Activated B cell treated with CpG ODN at 0.5 μM for 24 hours (primary cell): ENCODE measurements around the gene INTS2. TPM values are rescaled to one million over a fixed set of nuclear protein-coding genes. Genes with fewer than 3 reads are reported as not detected.

ENCODE experiments used
- ATAC-seq: fragments of 200-7000 bp; cut with Tn5 transposase; one replicate; pipeline ENCODE4 v1.10.0; 2021; ENCODE audit warnings: low read depth, mild to moderate bottlenecking, moderate library complexity
- CTCF ChIA-PET: fragments of 350-600 bp; sonication (Branson Sonifier 250); formaldehyde crosslinking; loops from one replicate; lab custom pipeline; 2021; ENCODE audit warnings: antibody characterized with exemption; lab: Charles Lee
- POLR2A ChIA-PET: fragments of 350-600 bp; sonication (Branson Sonifier 250); formaldehyde crosslinking; loops from one replicate; lab custom pipeline; 2021; ENCODE audit warnings: antibody characterized with exemption; lab: Charles Lee
- DNase-seq: peaks from one replicate; pipeline ENCODE4 v3.0.0; 2022
- H3K27ac Mint-ChIP-seq: one replicate; pipeline ENCODE4 v1.8.0; 2020; ENCODE audit warnings: mixed read lengths
- H3K27me3 Mint-ChIP-seq: one replicate; pipeline ENCODE4 v1.8.0; 2021; ENCODE audit warnings: mixed read lengths
- H3K36me3 Mint-ChIP-seq: one replicate; pipeline ENCODE4 v1.8.0; 2021; ENCODE audit warnings: low read depth, mixed read lengths
- H3K4me1 Mint-ChIP-seq: one replicate; pipeline ENCODE4 v1.8.0; 2021; ENCODE audit warnings: mixed read lengths
- H3K4me3 Mint-ChIP-seq: one replicate; pipeline ENCODE4 v1.8.0; 2020; ENCODE audit warnings: mild to moderate bottlenecking, mixed read lengths
- H3K9me3 Mint-ChIP-seq: one replicate; pipeline ENCODE4 v1.8.0; 2020; ENCODE audit warnings: mixed read lengths
- CTCF ChIP-seq: fragments of 200-600 bp; IDR thresholded peaks from one replicate; pipeline ENCODE4 v1.8.0; 2022; ENCODE audit warnings: antibody characterized with exemption, mild to moderate bottlenecking
- intact Hi-C: fragments of 100-400 bp; cut with micrococcal nuclease; formaldehyde crosslinking; loops from one replicate; pipeline ENCODE4 v1.15.1; 2024
- total RNA-seq: library from RNA; stranded (reverse); gene quantifications from 2 replicates; pipeline ENCODE4 v1.2.3, GENCODE V29; 2022

The INTS2 gene
- total RNA-seq, 1 donor from 2014 or later = 21.4 TPM

GRCh38 chr17:61908292-61909037 is 19.3 kb downstream of the INTS2 start:
- POLR2A ChIA-PET = no interaction called here
- H3K36me3 Mint-ChIP-seq = peaks cover 48% of the 10 kb centered on the region
- TF ChIP-seq CTCF = no peak
- H3K9me3 Mint-ChIP-seq = no peaks in the 10 kb centered on the region
- no peaks in the 10 kb centered on the region for H3K27me3 Mint-ChIP-seq
- peaks cover 8% of the 10 kb centered on the region for H3K4me1 Mint-ChIP-seq
- H3K4me3 Mint-ChIP-seq = no peak overlapping the region
- ATAC-seq = no peak
- no peak for DNase-seq
- CTCF ChIA-PET = no interaction called here
- H3K27ac Mint-ChIP-seq = no peak overlapping the region
- intact Hi-C loops = no loop called here

DNA sequence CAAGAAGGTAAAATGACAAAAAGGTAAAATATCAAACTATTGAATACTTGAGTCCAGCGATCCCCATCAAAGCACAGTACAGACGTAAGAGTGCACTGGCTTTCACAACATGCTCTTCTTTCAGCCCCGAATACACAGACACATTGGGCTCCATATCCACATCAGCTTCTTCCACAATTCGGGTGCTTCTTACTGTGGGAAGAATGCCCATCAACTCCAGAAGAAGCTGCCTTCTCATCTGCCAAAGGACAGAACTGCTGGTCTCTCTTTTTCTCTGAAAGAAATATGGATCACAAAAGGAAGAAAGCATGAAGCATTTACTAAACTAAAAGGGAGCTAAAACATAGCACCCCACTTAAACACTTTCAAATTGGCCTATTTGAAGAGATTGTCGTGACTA is 20.4 kb downstream of the INTS2 start:
- no peaks in the 10 kb centered on the region for H3K27me3 Mint-ChIP-seq
- ChIA-PET POLR2A (interaction anchor here (0.6 kb wide), 1 partner anchor 1815 kb away, joined by 3 read pairs; no protein-coding TSS in a partner anchor), CTCF (no interaction called here)
- H3K4me3 Mint-ChIP-seq = no peak overlapping the region
- DNase-seq = no peak
- no peaks in the 10 kb centered on the region for H3K9me3 Mint-ChIP-seq
- peaks cover 9% of the 10 kb centered on the region for H3K4me1 Mint-ChIP-seq
- no peak for ATAC-seq
- no peak overlapping the region for H3K27ac Mint-ChIP-seq
- H3K36me3 Mint-ChIP-seq = peaks cover 52% of the 10 kb centered on the region
- TF ChIP-seq CTCF = no peak
- intact Hi-C loops = no loop called here

DNA sequence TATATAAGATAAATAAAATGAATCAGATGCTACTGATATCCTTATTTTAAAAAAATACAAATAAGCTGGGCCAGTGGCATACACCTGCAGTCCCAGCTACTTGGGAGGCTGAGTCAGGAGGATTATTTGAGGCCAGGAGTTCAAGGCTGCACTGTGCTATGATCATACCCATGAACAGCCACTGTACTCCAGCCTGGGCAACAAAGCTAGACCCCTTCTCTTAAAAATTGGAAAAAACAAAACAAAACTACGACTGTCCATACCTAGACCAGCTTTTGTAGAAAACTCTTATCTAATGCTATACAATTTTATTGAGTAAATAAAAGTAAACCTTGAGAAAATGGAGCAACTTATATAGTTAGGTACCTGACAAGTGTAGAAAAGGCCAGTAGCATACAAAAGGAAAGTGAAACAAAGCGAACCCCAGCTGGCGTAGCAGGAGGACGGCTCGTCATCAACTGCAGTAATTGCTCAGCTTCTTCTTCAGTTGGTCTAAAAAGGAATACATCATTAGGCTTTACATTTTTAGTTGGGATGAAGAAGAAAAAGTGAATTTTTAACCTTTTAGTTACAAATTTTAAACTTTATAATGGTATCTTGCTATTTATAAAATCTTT is 23.6 kb downstream of the INTS2 start:
- H3K27ac Mint-ChIP-seq = peak overlapping the region; percentile 53
- TF ChIP-seq CTCF = no peak
- H3K4me1 Mint-ChIP-seq = peaks cover 9% of the 10 kb centered on the region
- no peaks in the 10 kb centered on the region for H3K9me3 Mint-ChIP-seq
- H3K4me3 Mint-ChIP-seq = peak overlapping the region; percentile 48
- ChIA-PET POLR2A (interaction anchor here (0.8 kb wide), 2 partner anchors 41 to 160 kb away, joined by 3 read pairs; partner anchors contain the start of gene BRIP1), CTCF (no interaction called here)
- peaks cover 49% of the 10 kb centered on the region for H3K36me3 Mint-ChIP-seq
- H3K27me3 Mint-ChIP-seq = no peaks in the 10 kb centered on the region
- peak; percentile 79 for ATAC-seq
- no peak for DNase-seq
- intact Hi-C loops = no loop called here

DNA sequence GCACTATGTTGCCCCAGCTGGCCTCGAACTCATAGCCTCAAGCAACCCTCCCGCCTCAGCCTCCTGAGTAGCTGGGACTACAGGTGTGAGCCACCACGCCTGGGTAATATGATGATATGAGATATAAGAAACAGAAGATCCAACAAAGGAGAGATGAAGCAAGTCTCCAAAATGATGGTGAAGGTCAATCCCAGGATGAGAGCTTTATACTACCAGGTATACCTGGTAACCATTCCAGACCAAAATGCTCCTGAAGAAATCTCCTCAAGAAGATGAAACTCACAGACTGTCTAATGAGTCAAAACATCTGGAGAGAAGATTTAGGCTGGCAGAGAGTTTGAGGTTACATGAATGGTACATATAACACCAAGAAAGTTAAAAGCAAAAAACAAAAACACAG is 24.5 kb downstream of the INTS2 start:
- TF ChIP-seq CTCF = no peak
- H3K4me3 Mint-ChIP-seq = no peak overlapping the region
- H3K4me1 Mint-ChIP-seq = peaks cover 9% of the 10 kb centered on the region

DNA sequence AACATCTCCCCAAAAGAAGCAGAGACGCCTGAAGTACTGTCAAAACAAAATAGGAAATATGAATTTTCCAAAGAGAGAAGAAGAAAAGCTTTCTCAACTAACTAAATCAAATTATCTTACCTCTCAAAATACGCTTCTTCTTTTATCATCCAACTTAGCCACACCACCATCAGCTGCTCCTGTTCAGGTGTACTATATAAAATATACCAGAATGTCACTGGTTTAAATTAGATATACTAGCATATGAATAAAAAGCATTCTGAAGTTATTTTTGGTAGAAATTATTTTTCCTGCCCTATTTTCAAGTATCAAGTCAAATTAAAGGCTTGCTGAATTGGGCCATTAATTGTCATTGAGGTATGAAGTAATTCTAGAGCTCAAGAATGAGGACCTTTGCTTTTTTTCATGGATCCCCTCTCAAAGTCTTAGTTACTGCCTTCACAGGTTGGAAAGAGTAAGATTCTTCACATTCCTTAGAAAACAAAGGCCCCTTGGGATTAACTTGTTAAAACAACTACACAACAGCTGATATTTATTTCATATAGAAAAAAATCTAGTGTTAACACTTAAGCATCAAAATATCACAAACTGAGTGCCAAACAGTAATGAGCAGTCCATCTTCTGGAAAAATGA is 30.1 kb downstream of the INTS2 start:
- Mint-ChIP-seq H3K27ac (no peak overlapping the region), H3K4me3 (no peak overlapping the region), H3K36me3 (peaks cover 60% of the 10 kb centered on the region), H3K4me1 (no peaks in the 10 kb centered on the region), H3K9me3 (no peaks in the 10 kb centered on the region), H3K27me3 (no peaks in the 10 kb centered on the region)
- intact Hi-C loops = no loop called here
- ATAC-seq (no peak), DNase-seq (no peak)
- ChIA-PET POLR2A (no interaction called here), CTCF (no interaction called here)
- TF ChIP-seq CTCF = no peak

More for the DNA sequence above, 24.5 kb downstream of the INTS2 start:
- no peaks in the 10 kb centered on the region for H3K9me3 Mint-ChIP-seq
- no peak overlapping the region for H3K27ac Mint-ChIP-seq
- DNase-seq (no peak), ATAC-seq (no peak)
- intact Hi-C loops = no loop called here
- peaks cover 51% of the 10 kb centered on the region for H3K36me3 Mint-ChIP-seq
- ChIA-PET POLR2A (interaction anchor here (0.6 to 0.7 kb wide), 2 partner anchors 22 to 1139 kb away, joined by 5 to 8 read pairs; no protein-coding TSS in a partner anchor), CTCF (no interaction called here)
- no peaks in the 10 kb centered on the region for H3K27me3 Mint-ChIP-seq
